Spinal cord (tissue), 10 donors: ENCODE measurements around the gene AP2M1. TPM values are rescaled to one million over a fixed set of nuclear protein-coding genes. Genes with fewer than 3 reads are reported as not detected.
"Not testable (repeated sequence)": the region's sequence is repeated elsewhere in the genome, so short reads cannot be mapped to it uniquely, and the experiment has no call there.

ENCODE experiments used
- DNase-seq, 6 donors: peaks; one replicate each; pipeline versions ENCODE4 v3.0.0 to v3.0.0-alpha.2; 2013 to 2015; ENCODE audit warnings: low spot score in 6 of 6, low read depth in 4 of 6
- H3K27ac ChIP-seq: one replicate; pipeline ENCODE4 v1.5.1; 2013; ENCODE audit warnings: low read depth, low read length, control low read depth
- H3K27me3 ChIP-seq: one replicate; pipeline ENCODE4 v1.6.1; 2013; ENCODE audit warnings: low read length; ENCODE audit not compliant: control insufficient read depth, insufficient read depth
- H3K36me3 ChIP-seq: one replicate; pipeline ENCODE4 v1.6.1; 2013; ENCODE audit warnings: low read length; ENCODE audit not compliant: control insufficient read depth, insufficient read depth
- H3K4me1 ChIP-seq: one replicate; pipeline ENCODE4 v1.6.1; 2013; ENCODE audit warnings: low read length; ENCODE audit not compliant: control insufficient read depth, insufficient read depth
- H3K4me3 ChIP-seq: one replicate; pipeline ENCODE4 v1.5.1; 2013; ENCODE audit warnings: low read depth, low read length, control low read depth
- H3K9me3 ChIP-seq: one replicate; pipeline ENCODE4 v1.6.1; 2013; ENCODE audit warnings: low read length; ENCODE audit not compliant: control insufficient read depth, insufficient read depth
- WGBS: methylation state at CpG from one replicate; pipeline ENCODE4 v1.1.5; 2013; ENCODE audit warnings: missing lambda C conversion rate; ENCODE audit not compliant: insufficient coverage; 5-methylcytosine and 5-hydroxymethylcytosine counted together
- polyA plus RNA-seq, 2 donors: library from polyadenylated mRNA; unstranded; fragments of 120-200 nt; gene quantifications; one replicate each; pipeline ENCODE4 v1.2.1, GENCODE V29; 2013; ENCODE audit not compliant: insufficient read length in 2 of 2
- total RNA-seq, 2 donors: library from RNA; depleted of rRNA in 1 of 2; stranded (reverse); fragments of 120-200 nt in 1 of 2; fragments of >200 nt in 1 of 2; gene quantifications; one replicate each; pipeline versions ENCODE4 v1.2.3 to v1.2.4, GENCODE V29; 2013 to 2014
- donor health status: healthy.

Gene AP2M1
- total and polyA plus RNA-seq, 4 donors, result 293 to 556 (median 415) TPM

DNA sequence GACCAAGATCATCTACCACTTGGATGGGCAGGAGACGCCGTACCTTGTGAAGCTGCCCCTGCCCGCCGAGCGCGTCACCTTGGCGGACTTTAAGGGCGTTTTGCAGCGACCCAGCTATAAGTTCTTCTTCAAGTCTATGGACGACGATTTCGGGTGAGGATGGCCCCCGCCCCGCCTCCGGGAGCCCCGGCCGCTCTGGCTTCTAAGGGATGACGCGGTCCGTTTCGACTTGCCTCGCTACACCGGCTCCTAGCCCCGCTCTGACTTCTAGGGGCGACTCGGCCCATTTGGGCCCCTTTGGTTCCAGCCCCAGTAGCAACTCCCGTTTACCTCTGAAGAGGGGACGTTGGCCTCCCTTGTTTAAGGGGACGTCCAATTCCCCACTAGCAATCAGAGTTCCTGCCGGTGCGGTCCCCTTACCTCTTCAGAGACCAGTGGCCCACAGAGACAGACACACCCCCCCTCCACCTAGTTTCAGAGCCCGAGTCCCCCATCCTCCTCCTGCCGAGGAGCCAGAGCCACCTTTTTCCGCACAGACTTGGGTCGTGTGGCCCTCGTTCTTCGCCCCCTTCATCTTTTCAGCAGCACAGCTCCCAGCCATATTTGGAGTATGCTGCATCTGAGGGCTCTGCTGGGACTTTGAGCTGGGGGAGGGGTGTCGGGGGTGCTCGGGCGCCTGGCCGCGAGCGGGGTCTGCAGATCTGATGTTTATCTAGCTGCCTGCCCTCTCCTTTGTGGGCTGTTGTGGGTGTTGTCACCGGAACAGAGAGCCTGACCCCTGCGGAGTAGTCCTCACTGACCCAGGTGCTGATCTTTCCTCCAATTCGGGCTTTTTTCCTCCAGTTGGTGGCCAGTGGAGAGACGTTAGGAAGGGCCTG lies 18.8 kb upstream of the AP2M1 start:
- Histone ChIP-seq H3K27ac (peak overlapping the region; percentile 85), H3K27me3 (no peaks in the 10 kb centered on the region), H3K4me3 (peak overlapping the region; percentile 91), H3K9me3 (no peaks in the 10 kb centered on the region), H3K4me1 (peaks cover 34% of the 10 kb centered on the region), H3K36me3 (peaks cover 7% of the 10 kb centered on the region)
- 0% methylated on average over 43 of the region's 47 CpGs for WGBS
- DNase-seq, result peak in 2 of 6 donors; percentile 45 to 46

DNA sequence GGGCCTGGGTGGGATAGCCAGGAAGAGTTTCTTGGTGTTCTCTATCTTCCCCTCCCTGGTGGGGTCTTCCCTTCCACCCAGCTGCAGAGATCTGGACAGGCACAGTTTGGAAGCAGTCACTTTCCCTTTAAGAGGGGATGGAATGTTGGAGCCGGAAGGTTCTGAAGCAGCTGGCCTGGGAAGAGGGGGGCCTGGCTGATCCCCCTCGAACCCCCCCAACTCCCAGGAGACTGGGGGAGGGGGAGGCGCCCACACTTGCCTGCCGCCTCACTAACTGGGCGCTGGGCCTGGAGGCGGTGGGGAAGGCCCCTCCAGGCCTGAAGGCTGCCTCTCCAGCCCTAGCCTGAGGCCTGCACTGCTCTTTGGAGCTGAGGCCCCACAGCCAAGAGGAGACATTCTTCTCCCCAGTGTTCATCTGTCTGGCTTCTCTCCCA lies 18.1 kb upstream of the AP2M1 start:
- Histone ChIP-seq H3K4me3 (peak overlapping the region; percentile 91), H3K4me1 (peaks cover 38% of the 10 kb centered on the region), H3K27me3 (no peaks in the 10 kb centered on the region), H3K36me3 (peaks cover 9% of the 10 kb centered on the region), H3K9me3 (no peaks in the 10 kb centered on the region), H3K27ac (peak overlapping the region; percentile 85)
- peak in 4 of 6 donors; percentile 36 to 88 (median 70) for DNase-seq
- WGBS, result 0% methylated on average over 3 of the region's 6 CpGs

DNA sequence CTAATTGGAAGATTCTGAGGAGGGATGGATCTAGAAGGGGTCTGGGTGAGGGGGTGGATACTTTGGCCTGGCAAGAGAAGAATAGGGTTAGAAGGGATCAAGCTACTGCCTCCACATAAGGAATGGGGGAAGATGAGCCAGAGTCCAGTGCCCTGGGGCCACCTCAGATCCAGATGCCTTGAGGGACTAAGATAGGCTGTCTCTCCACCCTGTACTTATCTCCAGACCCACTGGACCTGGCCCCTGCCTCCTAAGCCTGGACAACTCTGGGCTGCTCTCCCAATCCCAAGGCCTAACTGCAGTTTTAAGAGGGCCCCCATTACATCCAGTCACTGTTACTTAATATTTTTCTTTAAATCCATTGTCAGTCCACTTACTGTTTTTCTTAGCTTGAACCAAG lies 17.4 kb upstream of the AP2M1 start:
- Histone ChIP-seq H3K4me1 (peaks cover 38% of the 10 kb centered on the region), H3K9me3 (no peaks in the 10 kb centered on the region), H3K36me3 (peaks cover 9% of the 10 kb centered on the region), H3K4me3 (peak overlapping the region; percentile 91), H3K27ac (peak overlapping the region; percentile 85), H3K27me3 (no peaks in the 10 kb centered on the region)
- DNase-seq, result no peak

DNA sequence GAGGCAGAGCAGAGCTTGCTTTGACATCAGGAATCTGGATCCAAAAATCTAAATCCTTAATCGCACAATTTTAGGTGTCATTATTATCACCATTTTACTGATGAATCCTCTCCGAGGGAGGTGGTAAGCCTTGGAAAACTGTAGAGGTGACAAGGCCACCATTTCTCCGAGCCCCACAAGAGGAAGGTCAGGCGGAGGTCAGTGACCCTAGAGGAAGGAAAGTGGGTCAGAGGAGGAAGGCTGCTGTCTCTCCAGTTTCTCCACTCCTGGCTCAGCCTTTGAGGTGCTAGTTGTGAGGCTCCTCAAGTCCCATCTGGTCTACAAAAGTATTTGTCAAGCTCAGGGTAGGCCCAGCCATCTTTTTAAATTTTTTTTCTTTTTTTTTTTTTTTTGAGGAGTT lies 16.3 kb upstream of the AP2M1 start:
- 100% methylated on average over 1 of the region's 4 CpGs for WGBS
- H3K27me3 ChIP-seq, result no peaks in the 10 kb centered on the region
- no peak for DNase-seq
- H3K4me3 ChIP-seq, result no peak overlapping the region
- H3K36me3 ChIP-seq, result peaks cover 15% of the 10 kb centered on the region
- H3K4me1 ChIP-seq, result peaks cover 38% of the 10 kb centered on the region
- H3K27ac ChIP-seq, result no peak overlapping the region
- H3K9me3 ChIP-seq, result no peaks in the 10 kb centered on the region

DNA sequence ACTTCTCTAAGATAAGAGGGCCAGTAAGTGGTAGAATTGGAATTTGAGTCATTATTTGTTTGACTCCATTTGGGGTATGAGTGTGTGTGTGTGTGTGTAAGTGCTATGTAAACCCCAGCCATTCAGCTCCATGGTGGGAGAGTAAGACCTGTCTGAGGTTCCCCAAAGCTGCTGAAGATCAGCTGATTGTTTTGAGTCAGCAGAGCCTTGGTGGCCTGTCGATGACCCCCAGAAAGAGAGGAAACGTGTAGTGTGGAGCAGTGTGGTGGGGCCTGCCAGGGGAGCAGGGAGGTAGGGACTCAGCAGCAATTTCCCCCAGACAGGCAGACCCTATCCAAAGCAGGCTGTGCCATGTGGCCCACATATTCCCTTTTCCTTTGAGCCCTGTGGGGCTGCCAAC lies 14.2 kb upstream of the AP2M1 start:
- no peak for DNase-seq

DNA sequence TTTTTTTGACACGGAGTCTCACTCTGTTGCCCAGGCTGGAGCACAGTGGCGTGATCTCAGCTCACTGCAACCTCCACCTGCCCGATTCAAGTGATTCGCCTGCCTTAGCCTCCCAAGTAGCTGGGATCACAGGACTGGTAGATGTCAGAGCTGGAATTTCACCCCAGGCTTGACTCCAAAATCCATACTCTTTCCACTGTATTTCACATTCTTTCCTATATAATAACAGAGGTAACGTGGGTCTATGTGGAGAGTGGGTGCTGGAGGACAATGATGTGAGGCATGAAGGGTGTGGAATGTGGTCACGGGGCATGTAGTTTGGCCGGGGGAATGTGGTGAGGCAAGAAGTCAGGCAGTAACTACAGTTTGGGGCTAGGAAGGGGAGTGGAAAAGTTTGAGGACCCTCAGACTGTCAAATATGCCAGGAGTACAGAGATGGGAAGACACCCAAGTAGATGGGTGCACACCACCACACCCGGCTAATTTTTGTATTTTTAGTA lies 12.0 kb upstream of the AP2M1 start:
- not testable (repeated sequence) for H3K27ac ChIP-seq, H3K27me3 ChIP-seq, H3K4me3 ChIP-seq, H3K9me3 ChIP-seq, DNase-seq
- peaks cover 16% of the 10 kb centered on the region for H3K4me1 ChIP-seq
- peaks cover 53% of the 10 kb centered on the region for H3K36me3 ChIP-seq
- WGBS, result 73% methylated on average over 7 of the region's 8 CpGs

More for the DNA sequence above, 14.2 kb upstream of the AP2M1 start:
- Histone ChIP-seq H3K4me3 (no peak overlapping the region), H3K4me1 (peaks cover 28% of the 10 kb centered on the region), H3K36me3 (peaks cover 35% of the 10 kb centered on the region), H3K27me3 (no peaks in the 10 kb centered on the region), H3K9me3 (no peaks in the 10 kb centered on the region), H3K27ac (peak overlapping the region; percentile 8)
- 60% methylated on average over 1 of the region's 2 CpGs for WGBS

DNA sequence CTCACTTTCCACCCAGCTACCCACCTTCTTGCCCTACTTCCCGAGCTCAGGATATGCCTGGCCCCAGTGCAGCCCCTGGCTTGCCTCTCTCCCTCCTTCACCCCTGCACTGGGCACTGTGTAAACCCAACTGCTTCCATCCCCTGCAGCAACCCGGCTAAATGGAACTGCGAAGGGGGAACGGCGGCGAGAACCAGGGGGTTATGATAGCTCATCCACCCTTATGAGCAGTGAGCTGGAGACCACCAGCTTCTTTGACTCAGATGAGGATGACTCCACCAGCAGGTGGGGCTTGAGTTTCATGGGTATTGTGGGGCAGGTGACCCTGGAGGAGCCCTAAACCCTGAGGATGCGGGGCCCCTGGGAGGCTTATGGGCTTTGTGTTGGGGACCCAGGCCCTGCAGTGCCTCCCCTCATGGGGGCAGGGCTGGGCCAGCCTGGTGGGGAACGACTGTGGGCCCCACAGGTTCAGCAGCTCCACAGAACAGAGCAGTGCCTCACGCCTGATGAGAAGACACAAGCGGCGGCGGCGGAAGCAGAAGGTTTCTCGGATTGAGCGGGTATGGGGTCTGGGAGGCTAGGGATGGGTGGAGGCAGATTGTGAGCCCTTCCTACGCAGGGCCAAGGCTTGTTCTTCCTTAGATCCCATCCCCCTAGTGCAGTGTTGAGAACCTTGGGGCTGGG lies 9.9 kb upstream of the AP2M1 start:
- no peak overlapping the region for H3K4me3 ChIP-seq
- peaks cover 73% of the 10 kb centered on the region for H3K36me3 ChIP-seq
- no peak overlapping the region for H3K27ac ChIP-seq
- WGBS, result 96% methylated on average over 13 of the region's 16 CpGs
- no peak for DNase-seq
- H3K4me1 ChIP-seq, result peaks cover 9% of the 10 kb centered on the region
- no peaks in the 10 kb centered on the region for H3K9me3 ChIP-seq
- H3K27me3 ChIP-seq, result no peaks in the 10 kb centered on the region

DNA sequence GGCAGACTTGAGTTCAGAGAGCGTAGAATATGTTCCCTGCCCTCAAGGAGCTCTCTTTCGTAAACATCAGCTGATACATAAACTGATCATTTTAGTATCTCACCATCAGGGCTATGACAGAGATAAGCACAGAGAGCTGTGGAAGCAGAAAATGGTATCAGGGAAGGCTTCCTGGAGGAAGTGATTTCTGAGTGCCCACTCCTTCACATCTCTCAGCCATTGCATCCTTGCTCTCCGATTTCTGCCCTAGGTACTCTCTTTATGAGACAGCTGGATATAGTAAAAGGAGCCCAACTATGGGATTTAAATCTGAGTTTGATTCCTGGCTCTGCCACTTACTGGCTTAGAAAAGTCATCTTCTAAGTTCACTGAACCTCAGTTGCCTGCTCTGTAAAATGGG lies 9.1 kb upstream of the AP2M1 start:
- Histone ChIP-seq H3K9me3 (no peaks in the 10 kb centered on the region), H3K36me3 (peaks cover 80% of the 10 kb centered on the region), H3K27ac (no peak overlapping the region), H3K4me3 (no peak overlapping the region), H3K27me3 (no peaks in the 10 kb centered on the region), H3K4me1 (peaks cover 7% of the 10 kb centered on the region)
- WGBS, result no CpG with 5 or more reads among the region's 3 CpGs
- no peak for DNase-seq

DNA sequence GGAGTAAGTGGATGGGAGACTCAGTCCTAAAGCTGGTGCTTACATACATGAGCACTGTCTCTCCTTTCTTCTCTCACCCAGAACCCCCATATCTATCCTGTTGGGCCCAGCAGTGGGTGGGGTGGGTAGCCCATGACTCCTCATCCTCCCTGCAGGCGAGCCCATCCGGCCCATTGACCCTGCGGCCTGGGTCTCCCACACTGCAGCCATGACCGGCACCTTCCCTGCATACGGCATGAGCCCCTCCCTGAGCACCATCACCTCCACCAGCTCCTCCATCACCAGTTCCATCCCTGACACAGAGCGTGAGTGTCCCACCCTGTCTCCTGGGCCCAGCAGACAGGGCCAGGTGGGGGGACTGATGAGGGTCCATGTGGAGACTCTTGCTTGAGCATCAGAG lies 8.0 kb upstream of the AP2M1 start:
- Histone ChIP-seq H3K4me3 (no peak overlapping the region), H3K9me3 (no peaks in the 10 kb centered on the region), H3K27me3 (no peaks in the 10 kb centered on the region), H3K36me3 (peaks cover 87% of the 10 kb centered on the region), H3K27ac (no peak overlapping the region), H3K4me1 (no peaks in the 10 kb centered on the region)
- DNase-seq, result no peak
- 96% methylated on average over 6 of the region's 6 CpGs for WGBS
